Measurements from ENCODE around the gene FEN1. TPM values are rescaled to one million over a fixed set of nuclear protein-coding genes. Genes with fewer than 3 reads are reported as not detected.
A peak's percentile ranks its signal among the peaks of the same experiment; 100 is the strongest.

Gene FEN1
- polyA plus RNA-seq, 2 of the 4 experiments (the other 2 are of a cell fraction) = 38.4 to 105 TPM

- no peak overlapping the region for H3K4me2 ChIP-seq
- TF ChIP-seq ZFP36 (IDR thresholded peaks at IDR 0.05; ENCODE audit: borderline replicate concordance, partially characterized antibody) (peak; percentile 95), NFE2L2 (conservative IDR thresholded peaks at IDR 0.05; ENCODE audit: low read length) (no peak)
- ChIA-PET POLR2A (no interaction called here), CTCF (interaction anchor here (1.1 to 2.1 kb wide), 4 partner anchors 12 to 39 kb away, joined by 3 to 6 read pairs (median 4); no protein-coding TSS in a partner anchor)
- H3K27ac ChIP-seq = peak overlapping the region in 1 of 2 experiments; percentile 74; a peak in 2 of 6 replicates
- H3K9me3 ChIP-seq = no peaks in the 10 kb centered on the region
- DNase-seq (ENCODE audit: low read depth in 1 of 2, low spot score in 1 of 2) (no peak), ATAC-seq (peak in 1 of 2 experiments; percentile 4; a peak in 2 of 6 replicates), FAIRE-seq (no peak)
- H3K4me1 ChIP-seq = peaks cover 62% of the 10 kb centered on the region
- no peak overlapping the region for H3K4me3 ChIP-seq
- WGBS (ENCODE audit: missing lambda C conversion rate) = 92% methylated on average over 15 of the region's 15 CpGs
Observed at GRCh38 chr11:61771195-61771894, 21.4 kb upstream of the FEN1 start.

GRCh38 chr11:61771985-61772455 is 20.7 kb upstream of the FEN1 start:
- Histone ChIP-seq H3K4me2 (no peak overlapping the region), H3K27ac (peak overlapping the region; percentile 47 to 74; a peak in 4 of 6 replicates), H3K4me3 (no peak overlapping the region), H3K4me1 (peaks cover 55% of the 10 kb centered on the region), H3K9me3 (no peaks in the 10 kb centered on the region)
- ChIA-PET POLR2A (no interaction called here), CTCF (interaction anchor here (1.0 to 2.1 kb wide), 4 partner anchors 12 to 39 kb away, joined by 4 to 6 read pairs (median 5); partner anchors contain the start of gene MYRF)
- WGBS (ENCODE audit: missing lambda C conversion rate) = 77% methylated on average over 5 of the region's 7 CpGs
- ATAC-seq = no peak
- no peak for FAIRE-seq
- DNase-seq (ENCODE audit: low read depth in 1 of 2, low spot score in 1 of 2) = no peak
- TF ChIP-seq FOSB (CRISPR knock-in tag; IDR thresholded peaks at IDR 0.05) = no peak
- no peak for TF ChIP-seq MAFK (IDR thresholded peaks at IDR 0.05; ENCODE audit: partially characterized antibody)
- TF ChIP-seq ZSCAN20 (CRISPR knock-in tag; IDR thresholded peaks at IDR 0.05) = no peak
- no peak for TF ChIP-seq POLR2A (IDR thresholded peaks at IDR 0.05; ENCODE audit: low read length)
- TF ChIP-seq JUNB (IDR thresholded peaks at IDR 0.05) = no peak
- no peak for TF ChIP-seq BCL3 (IDR thresholded peaks at IDR 0.05)
- TF ChIP-seq HEYL (CRISPR knock-in tag; IDR thresholded peaks at IDR 0.05) = no peak

GRCh38 chr11:61773356-61773755 is 19.4 kb upstream of the FEN1 start:
- POLR2A ChIA-PET = no interaction called here
- 90% methylated on average over 10 of the region's 10 CpGs for WGBS (ENCODE audit: missing lambda C conversion rate)

GRCh38 chr11:61773809-61774208 is 18.9 kb upstream of the FEN1 start:
- FAIRE-seq (no peak), DNase-seq (ENCODE audit: low read depth in 1 of 2, low spot score in 1 of 2) (no peak), ATAC-seq (no peak)
- TF ChIP-seq HDAC2 (IDR thresholded peaks at IDR 0.05) (no peak), ZNF302 (CRISPR knock-in tag; IDR thresholded peaks at IDR 0.05) (no peak), POLR2A (IDR thresholded peaks at IDR 0.05; ENCODE audit: low read length) (no peak), MYC (IDR thresholded peaks at IDR 0.05; ENCODE audit: borderline replicate concordance, low read length) (no peak), CHD4 (IDR thresholded peaks at IDR 0.05; ENCODE audit: borderline replicate concordance) (no peak), JUNB (IDR thresholded peaks at IDR 0.05) (no peak), CBX8 (IDR thresholded peaks at IDR 0.05) (no peak), HOXA7 (CRISPR knock-in tag; IDR thresholded peaks at IDR 0.05) (no peak), ZFP36 (IDR thresholded peaks at IDR 0.05; ENCODE audit: borderline replicate concordance, partially characterized antibody) (no peak), CHD2 (IDR thresholded peaks at IDR 0.05; ENCODE audit: low read length, partially characterized antibody) (no peak), HES2 (IDR thresholded peaks at IDR 0.05) (no peak), NFE2L2 (conservative IDR thresholded peaks at IDR 0.05; ENCODE audit: low read length) (no peak), ESRRA (IDR thresholded peaks at IDR 0.05; ENCODE audit: borderline replicate concordance, low read length) (no peak), TFCP2L1 (CRISPR knock-in tag; IDR thresholded peaks at IDR 0.05) (no peak), ELK1 (IDR thresholded peaks at IDR 0.05; ENCODE audit: low read depth, low read length) (no peak), ZC3H11A (IDR thresholded peaks at IDR 0.05) (no peak), MAFK (IDR thresholded peaks at IDR 0.05; ENCODE audit: partially characterized antibody) (no peak)
- no peak overlapping the region for H3K4me3 ChIP-seq
- peaks cover 45% of the 10 kb centered on the region for H3K4me1 ChIP-seq
- ChIA-PET CTCF (interaction anchor here (1.2 to 3.9 kb wide), 3 partner anchors 12 to 26 kb away, joined by 4 to 21 read pairs (median 5); no protein-coding TSS in a partner anchor), POLR2A (no interaction called here)
- no peak overlapping the region for H3K4me2 ChIP-seq
- H3K27ac ChIP-seq = no peak overlapping the region
- WGBS (ENCODE audit: missing lambda C conversion rate) = 95% methylated on average over 16 of the region's 18 CpGs
- no peaks in the 10 kb centered on the region for H3K9me3 ChIP-seq

More at GRCh38 chr11:61773356-61773755, 19.4 kb upstream of the FEN1 start:
- no peaks in the 10 kb centered on the region for H3K9me3 ChIP-seq
- H3K4me3 ChIP-seq = no peak overlapping the region
- DNase-seq (ENCODE audit: low read depth in 1 of 2, low spot score in 1 of 2) (no peak), ATAC-seq (no peak), FAIRE-seq (no peak)
- TF ChIP-seq ESRRA (IDR thresholded peaks at IDR 0.05; ENCODE audit: borderline replicate concordance, low read length) (no peak), POLR2AphosphoS2 (conservative IDR thresholded peaks at IDR 0.05; ENCODE audit: low read length) (no peak), MYC (IDR thresholded peaks at IDR 0.05; ENCODE audit: borderline replicate concordance, low read length) (no peak), HOXB5 (CRISPR knock-in tag; IDR thresholded peaks at IDR 0.05) (no peak), HMGXB4 (CRISPR knock-in tag; IDR thresholded peaks at IDR 0.05; ENCODE audit: borderline replicate concordance) (no peak), CHD2 (IDR thresholded peaks at IDR 0.05; ENCODE audit: low read length, partially characterized antibody) (no peak)
- H3K27ac ChIP-seq = no peak overlapping the region
- no peak overlapping the region for H3K4me2 ChIP-seq
- CTCF ChIA-PET = interaction anchor here (1.0 to 3.9 kb wide), 4 partner anchors 12 to 41 kb away, joined by 5 to 21 read pairs (median 6); partner anchors contain the start of gene MYRF
- H3K4me1 ChIP-seq = peaks cover 50% of the 10 kb centered on the region

Data from A549 (cell line).